ENCODE results near the gene CRABP2.
A peak's percentile ranks its signal among the peaks of the same experiment; 100 is the strongest.

Gene CRABP2

DNA sequence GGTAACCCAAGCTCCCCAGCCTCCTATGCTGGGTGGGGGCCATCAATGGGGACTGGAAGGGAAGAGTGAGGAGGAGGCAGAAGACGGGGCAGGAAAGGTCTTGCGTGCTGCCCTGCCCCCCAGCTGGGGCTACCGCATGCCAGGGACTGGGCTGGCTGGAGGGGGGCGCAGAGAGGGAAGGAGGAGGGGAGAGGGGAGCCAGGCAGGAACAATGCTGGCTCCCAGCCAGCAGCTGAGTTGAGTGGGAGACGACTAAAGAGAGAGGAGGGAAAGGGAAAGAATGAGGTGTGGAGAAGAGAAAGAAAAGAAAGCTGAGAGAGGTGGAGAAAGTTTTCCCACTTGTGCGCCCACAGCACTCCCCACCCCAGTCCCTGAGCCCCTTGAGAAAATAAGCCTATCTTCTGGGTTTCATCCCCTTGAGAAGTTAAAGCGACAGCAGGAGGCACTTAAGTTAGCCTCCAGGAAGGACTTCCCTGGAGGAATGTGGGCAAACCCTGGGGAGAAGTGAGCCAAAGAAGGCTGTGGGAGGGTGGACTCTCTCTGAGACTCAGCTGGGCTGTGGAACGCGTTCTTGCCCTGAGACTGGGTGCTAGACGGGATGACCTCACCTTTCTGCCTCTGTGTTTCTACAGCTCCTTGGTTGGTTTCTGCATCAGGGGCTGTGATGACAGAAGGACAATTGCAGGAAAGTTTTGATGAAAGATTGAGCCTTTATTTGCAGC, 15.3 kb downstream of the CRABP2 start:
- no CpG with 5 or more reads among the region's 10 CpGs for WGBS (ENCODE audit: insufficient coverage, insufficient read length)
- Histone ChIP-seq H3K27me3 (ENCODE audit: control insufficient read depth, insufficient read depth, low read length) (no peaks in the 10 kb centered on the region), H3K4me1 (ENCODE audit: control insufficient read depth, insufficient read depth, low read length) (peaks cover 22% of the 10 kb centered on the region), H3K4me3 (ENCODE audit: low read length) (no peak overlapping the region), H3K9me3 (ENCODE audit: control insufficient read depth, insufficient read depth, low read length) (no peaks in the 10 kb centered on the region), H3K36me3 (ENCODE audit: control insufficient read depth, insufficient read depth, low read length) (no peaks in the 10 kb centered on the region), H3K27ac (ENCODE audit: low read length) (no peak overlapping the region)
- no peak for DNase-seq (ENCODE audit: low read depth, low spot score)

DNA sequence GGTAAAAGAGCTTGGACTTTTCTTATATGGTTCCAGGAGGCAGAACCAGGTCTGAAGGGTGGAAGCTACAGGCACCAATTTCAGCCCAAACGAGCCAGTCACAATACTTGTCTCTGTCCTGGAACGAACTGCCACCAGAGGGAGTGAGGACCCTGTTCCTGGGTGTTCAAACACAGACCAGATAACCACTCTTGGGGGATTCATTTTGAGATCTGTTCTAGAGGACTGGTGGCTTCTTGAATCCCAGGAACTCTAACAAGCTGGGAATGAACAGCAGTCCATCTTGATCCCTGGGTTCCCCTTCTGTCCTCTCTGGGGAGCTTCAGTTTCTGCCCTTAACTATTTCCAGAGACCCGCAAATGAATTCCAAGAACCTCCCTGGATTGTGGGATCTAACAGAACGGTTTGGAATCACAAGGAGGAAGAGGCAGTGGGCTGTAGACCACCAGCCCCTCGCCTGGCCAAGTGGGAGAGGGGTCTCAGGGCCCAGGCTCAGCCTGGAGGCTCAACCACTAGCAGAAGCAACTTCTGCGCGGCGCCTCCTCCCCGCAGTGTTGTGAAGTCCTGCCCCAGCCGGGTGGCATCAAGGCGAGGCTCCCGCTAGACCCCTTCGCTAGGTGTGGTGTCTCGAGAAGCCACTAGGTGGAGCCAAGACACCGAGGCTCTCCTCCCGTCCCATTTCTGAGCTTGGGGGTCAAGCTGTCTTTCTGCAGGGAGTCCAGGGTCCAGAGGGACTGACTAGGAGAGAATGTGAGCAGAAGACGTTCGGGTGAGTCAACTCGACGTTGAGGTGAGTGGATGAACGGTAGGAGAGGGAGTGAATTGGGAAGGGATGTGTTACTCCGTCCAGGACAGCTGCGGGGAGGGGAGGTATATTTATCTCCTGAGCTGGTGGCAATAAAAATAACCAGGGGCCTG, 16.1 kb downstream of the CRABP2 start:
- Histone ChIP-seq H3K36me3 (ENCODE audit: control insufficient read depth, insufficient read depth, low read length) (no peaks in the 10 kb centered on the region), H3K9me3 (ENCODE audit: control insufficient read depth, insufficient read depth, low read length) (no peaks in the 10 kb centered on the region), H3K4me1 (ENCODE audit: control insufficient read depth, insufficient read depth, low read length) (peaks cover 19% of the 10 kb centered on the region), H3K27me3 (ENCODE audit: control insufficient read depth, insufficient read depth, low read length) (no peaks in the 10 kb centered on the region), H3K27ac (ENCODE audit: low read length) (no peak overlapping the region), H3K4me3 (ENCODE audit: low read length) (peak overlapping the region; percentile 11; the same call in 1 of the 2 replicates)
- no CpG with 5 or more reads among the region's 23 CpGs for WGBS (ENCODE audit: insufficient coverage, insufficient read length)
- no peak for DNase-seq (ENCODE audit: low read depth, low spot score)

DNA sequence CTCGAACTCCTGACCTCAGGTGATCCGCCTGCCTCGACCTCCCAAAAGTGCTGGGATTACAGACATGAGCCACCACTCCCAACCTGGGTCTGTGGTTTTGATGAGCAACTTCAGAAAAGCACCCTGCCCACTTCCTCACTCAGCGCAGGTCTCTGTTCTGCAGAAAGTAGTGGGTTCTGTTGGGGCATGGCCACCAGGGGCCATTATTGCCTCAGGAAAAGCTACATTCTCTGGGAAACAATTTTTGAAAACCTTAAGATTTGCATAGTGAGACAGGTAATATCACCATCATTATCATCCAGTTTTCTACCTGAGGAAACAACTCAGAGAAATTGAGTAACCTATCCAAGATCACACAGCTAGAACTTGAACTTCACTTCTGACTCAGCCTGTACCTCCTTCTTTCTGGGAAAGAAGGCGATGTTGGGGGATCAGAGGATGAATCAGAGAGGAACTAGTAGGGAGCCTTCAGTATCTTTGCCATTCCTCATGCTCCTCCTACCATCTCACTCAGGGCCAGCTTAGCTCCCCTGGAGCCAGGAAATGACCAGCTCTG, 21.1 kb downstream of the CRABP2 start:
- Histone ChIP-seq H3K27ac (ENCODE audit: low read length) (no peak overlapping the region), H3K9me3 (ENCODE audit: control insufficient read depth, insufficient read depth, low read length) (no peaks in the 10 kb centered on the region), H3K4me1 (ENCODE audit: control insufficient read depth, insufficient read depth, low read length) (no peaks in the 10 kb centered on the region), H3K4me3 (ENCODE audit: low read length) (no peak overlapping the region), H3K27me3 (ENCODE audit: control insufficient read depth, insufficient read depth, low read length) (no peaks in the 10 kb centered on the region), H3K36me3 (ENCODE audit: control insufficient read depth, insufficient read depth, low read length) (no peaks in the 10 kb centered on the region)
- no CpG with 5 or more reads among the region's 5 CpGs for whole genome bisulfite sequencing (ENCODE audit: insufficient coverage, insufficient read length)
- DNase-seq (ENCODE audit: low read depth, low spot score): no peak

DNA sequence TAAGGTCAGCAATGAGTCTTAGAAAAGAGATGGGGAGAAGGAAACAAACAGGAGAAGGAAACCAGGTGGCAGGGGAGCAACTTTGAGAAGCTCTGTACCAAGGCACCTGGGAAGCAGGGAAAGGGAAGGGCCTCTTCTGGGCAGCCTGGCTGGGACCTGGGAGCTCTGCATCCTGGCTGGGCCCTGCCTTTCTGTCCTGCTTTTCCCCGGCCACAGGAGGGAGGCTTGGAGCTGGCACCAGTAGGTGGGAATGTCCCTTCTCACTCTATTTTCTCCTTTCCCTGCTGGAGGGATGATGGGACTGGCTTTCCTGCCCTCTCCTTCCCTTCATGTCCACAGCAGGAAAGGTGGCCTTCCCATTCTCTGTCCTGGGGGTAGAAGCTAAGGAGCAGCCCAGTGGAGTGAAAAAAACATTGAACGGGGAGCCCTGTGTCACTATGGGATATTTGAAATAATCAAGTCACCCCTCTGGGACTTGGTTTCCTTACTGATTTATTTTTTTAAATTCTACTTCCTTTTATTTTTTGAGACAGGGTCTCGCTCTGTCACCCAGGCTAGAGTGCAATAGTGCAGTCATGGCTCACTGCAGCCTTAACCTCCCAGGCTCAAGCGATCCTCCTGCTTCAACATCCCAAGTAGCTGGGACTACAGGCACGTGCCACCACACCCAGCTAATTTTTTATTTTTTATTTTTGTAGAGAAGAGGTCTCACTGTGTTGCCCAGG, 23.1 kb downstream of the CRABP2 start:
- Histone ChIP-seq H3K9me3 (ENCODE audit: control insufficient read depth, insufficient read depth, low read length) (no peaks in the 10 kb centered on the region), H3K27me3 (ENCODE audit: control insufficient read depth, insufficient read depth, low read length) (no peaks in the 10 kb centered on the region), H3K4me3 (ENCODE audit: low read length) (no peak overlapping the region), H3K4me1 (ENCODE audit: control insufficient read depth, insufficient read depth, low read length) (peaks cover 3% of the 10 kb centered on the region; the same call in 1 of the 2 replicates), H3K27ac (ENCODE audit: low read length) (no peak overlapping the region), H3K36me3 (ENCODE audit: control insufficient read depth, insufficient read depth, low read length) (no peaks in the 10 kb centered on the region)
- DNase-seq (ENCODE audit: low read depth, low spot score): no peak
- no CpG with 5 or more reads among the region's 5 CpGs for WGBS (ENCODE audit: insufficient coverage, insufficient read length)

DNA sequence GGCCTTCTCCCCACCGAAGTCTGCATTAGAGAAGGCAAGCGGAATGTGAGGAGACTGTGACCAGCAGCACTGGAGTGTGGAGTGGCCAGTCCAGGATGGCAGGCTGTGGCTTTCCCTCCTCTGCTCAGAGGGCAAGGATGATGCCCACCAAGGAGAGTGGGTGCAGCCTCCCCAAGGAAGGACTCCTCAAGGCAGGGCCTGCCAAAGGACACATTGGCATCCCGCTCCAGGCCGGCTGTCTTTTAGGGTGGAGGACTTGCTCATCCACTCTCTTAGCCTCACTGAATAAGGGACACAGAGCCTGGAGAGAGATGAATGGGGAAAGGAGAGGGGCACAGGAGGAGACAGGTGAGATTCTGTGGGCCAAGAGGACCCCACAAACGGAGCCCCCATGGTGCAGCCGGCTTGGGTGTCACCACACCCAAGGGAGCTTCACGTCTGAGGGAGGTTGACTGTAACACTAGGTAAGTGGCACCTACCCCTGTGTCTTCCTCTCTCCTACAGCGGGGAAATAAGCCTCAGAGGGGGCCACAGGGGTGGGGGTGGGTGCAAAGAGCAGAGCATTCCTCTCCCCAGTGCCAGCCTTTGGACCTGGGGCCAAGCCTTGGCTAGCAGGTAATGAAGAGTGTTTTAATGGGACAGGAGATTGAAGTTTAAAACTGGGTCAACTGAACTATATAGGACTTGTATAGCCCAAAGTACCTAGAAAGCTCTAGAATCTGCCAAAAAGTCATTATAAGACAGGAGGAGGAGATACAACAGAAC, 24.0 kb downstream of the CRABP2 start:
- DNase-seq (ENCODE audit: low read depth, low spot score): no peak
- H3K4me1 ChIP-seq (ENCODE audit: control insufficient read depth, insufficient read depth, low read length): peaks cover 5% of the 10 kb centered on the region; the same call in 1 of the 2 replicates
- no peaks in the 10 kb centered on the region for H3K27me3 ChIP-seq (ENCODE audit: control insufficient read depth, insufficient read depth, low read length)
- no peaks in the 10 kb centered on the region for H3K36me3 ChIP-seq (ENCODE audit: control insufficient read depth, insufficient read depth, low read length)
- no peaks in the 10 kb centered on the region for H3K9me3 ChIP-seq (ENCODE audit: control insufficient read depth, insufficient read depth, low read length)
- WGBS (ENCODE audit: insufficient coverage, insufficient read length): no CpG with 5 or more reads among the region's 8 CpGs
- H3K4me3 ChIP-seq (ENCODE audit: low read length): no peak overlapping the region
- no peak overlapping the region for H3K27ac ChIP-seq (ENCODE audit: low read length)

DNA sequence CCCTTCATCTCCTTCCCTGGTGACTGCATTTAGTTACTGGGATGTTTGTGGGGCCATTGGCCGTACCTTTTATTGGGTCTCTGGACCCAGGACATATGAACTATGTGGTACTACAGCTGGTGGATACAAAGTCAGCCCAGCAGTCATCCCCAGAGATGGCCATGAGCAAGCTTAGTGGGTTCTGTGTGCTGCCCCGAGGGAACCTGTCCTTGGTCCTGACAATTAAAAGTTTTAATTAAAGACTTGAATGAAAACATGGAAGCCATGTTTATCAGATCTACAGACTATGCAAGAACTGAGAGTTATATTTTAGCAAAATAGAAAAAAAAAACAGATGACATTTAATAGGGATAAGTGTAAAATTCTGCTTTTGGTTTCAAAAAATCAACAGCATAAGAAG, 25.3 kb downstream of the CRABP2 start:
- Histone ChIP-seq H3K4me3 (ENCODE audit: low read length) (no peak overlapping the region), H3K36me3 (ENCODE audit: control insufficient read depth, insufficient read depth, low read length) (peaks cover under 1% of the 10 kb centered on the region; the same call in 1 of the 2 replicates), H3K27me3 (ENCODE audit: control insufficient read depth, insufficient read depth, low read length) (no peaks in the 10 kb centered on the region), H3K9me3 (ENCODE audit: control insufficient read depth, insufficient read depth, low read length) (no peaks in the 10 kb centered on the region), H3K4me1 (ENCODE audit: control insufficient read depth, insufficient read depth, low read length) (peaks cover 11% of the 10 kb centered on the region), H3K27ac (ENCODE audit: low read length) (no peak overlapping the region)
- no peak for DNase-seq (ENCODE audit: low read depth, low spot score)
- no CpG with 5 or more reads among the region's 2 CpGs for WGBS (ENCODE audit: insufficient coverage, insufficient read length)

- H3K4me1 ChIP-seq (ENCODE audit: control insufficient read depth, insufficient read depth, low read length): peaks cover 23% of the 10 kb centered on the region
- H3K36me3 ChIP-seq (ENCODE audit: control insufficient read depth, insufficient read depth, low read length): peaks cover 4% of the 10 kb centered on the region; the same call in 1 of the 2 replicates
- peak overlapping the region; percentile 54; the same call in 1 of the 2 replicates for H3K4me3 ChIP-seq (ENCODE audit: low read length)
- WGBS (ENCODE audit: insufficient coverage, insufficient read length): no CpG with 5 or more reads among the region's 22 CpGs
- no peaks in the 10 kb centered on the region for H3K27me3 ChIP-seq (ENCODE audit: control insufficient read depth, insufficient read depth, low read length)
- H3K9me3 ChIP-seq (ENCODE audit: control insufficient read depth, insufficient read depth, low read length): no peaks in the 10 kb centered on the region
- H3K27ac ChIP-seq (ENCODE audit: low read length): no peak overlapping the region
- DNase-seq (ENCODE audit: low read depth, low spot score): no peak
These were observed 27.5 kb downstream of the CRABP2 start for GRCh38 chr1:156677616-156678596.

DNA sequence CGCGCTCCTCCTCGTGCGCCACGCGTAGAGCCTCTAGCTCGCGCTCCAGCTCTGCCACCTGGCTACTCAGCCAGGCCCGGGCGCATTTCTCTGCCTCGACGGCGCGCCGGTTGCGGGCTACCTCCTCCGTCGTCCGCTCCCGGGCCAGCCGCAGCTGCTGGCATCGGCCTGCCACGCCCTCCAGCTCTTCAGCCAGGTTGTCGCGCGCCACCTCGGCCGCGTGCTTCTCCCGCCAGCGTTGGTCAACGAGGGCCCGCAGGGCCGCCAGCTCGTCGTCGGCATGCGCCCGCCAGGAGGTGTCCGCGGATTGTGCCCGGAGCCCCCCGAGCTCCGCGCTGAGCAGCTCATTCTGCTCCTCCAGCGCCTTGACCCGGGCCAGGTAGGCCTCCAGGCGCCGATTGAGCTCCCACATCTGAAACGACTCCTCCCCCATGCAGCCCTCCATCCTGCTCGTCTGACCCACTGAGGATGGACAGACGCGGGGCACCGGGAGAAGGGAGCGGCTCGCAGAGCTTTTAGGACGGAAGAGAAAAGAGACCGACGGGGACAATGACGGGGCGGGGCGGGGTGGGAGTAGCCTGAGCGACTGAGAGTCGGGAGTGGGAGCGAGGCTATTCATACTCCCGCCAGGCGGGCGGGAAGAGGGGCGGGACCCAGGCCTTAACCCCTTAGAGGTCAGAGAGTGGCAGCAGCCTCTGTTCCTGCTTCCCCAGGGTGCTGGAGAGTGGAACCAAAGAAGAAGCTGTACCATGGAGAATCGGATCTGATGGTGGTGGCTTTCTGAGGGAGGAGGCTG, 28.4 kb downstream of the CRABP2 start, which contains the start of gene NES:
NES (minus strand) TSS at position 588 of the 796 bp plus-strand sequence; CDS start at position 445, 143 bp downstream.
- H3K36me3 ChIP-seq (ENCODE audit: control insufficient read depth, insufficient read depth, low read length): peaks cover 8% of the 10 kb centered on the region; the same call in 1 of the 2 replicates
- no peak within 1 kb of the TSS for H3K27ac ChIP-seq (ENCODE audit: low read length)
- no CpG with 5 or more reads among the region's 70 CpGs for WGBS (ENCODE audit: insufficient coverage, insufficient read length)
- H3K4me3 ChIP-seq (ENCODE audit: low read length): peak within 1 kb of the TSS; percentile 54
- no peaks in the 10 kb centered on the region for H3K27me3 ChIP-seq (ENCODE audit: control insufficient read depth, insufficient read depth, low read length)
- no peaks in the 10 kb centered on the region for H3K9me3 ChIP-seq (ENCODE audit: control insufficient read depth, insufficient read depth, low read length)
- DNase-seq (ENCODE audit: low read depth, low spot score): no peak
- H3K4me1 ChIP-seq (ENCODE audit: control insufficient read depth, insufficient read depth, low read length): peaks cover 26% of the 10 kb centered on the region

Data from iPS DF 6.9 (cell line).